Myocyte (in vitro differentiated cells): ENCODE measurements around the gene CASK. TPM values are rescaled to one million over a fixed set of nuclear protein-coding genes. Genes with fewer than 3 reads are reported as not detected.
A peak's percentile ranks its signal among the peaks of the same experiment; 100 is the strongest.

ENCODE experiments used
- DNase-seq: peaks from one replicate; pipeline ENCODE4 v3.0.0-alpha.2; 2012; ENCODE audit warnings: low read depth
- total RNA-seq: library from RNA; depleted of rRNA; stranded (reverse); fragments of >200 nt; gene quantifications from 2 replicates; pipeline ENCODE4 v1.2.3, GENCODE V29; 2014

Gene CASK
- total RNA-seq, 1 donor from 2014 or later = 18.4 TPM

- no peak for DNase-seq
These were observed 10.4 kb downstream of the CASK start for GRCh38 chrX:41912923-41913322.

- peak; percentile 3 for DNase-seq
These were observed 14.3 kb downstream of the CASK start for GRCh38 chrX:41909068-41909467.

GRCh38 chrX:41906515-41907187, 16.7 kb downstream of the CASK start:
- no peak for DNase-seq

GRCh38 chrX:41903544-41903943, 19.8 kb downstream of the CASK start:
- DNase-seq = no peak

- no peak for DNase-seq
These were observed 23.0 kb downstream of the CASK start for GRCh38 chrX:41900321-41900720.

GRCh38 chrX:41895826-41896225, 27.5 kb downstream of the CASK start:
- peak; percentile 30 for DNase-seq

GRCh38 chrX:41890026-41890423, 33.3 kb downstream of the CASK start:
- DNase-seq = no peak

GRCh38 chrX:41889317-41890025, 33.9 kb downstream of the CASK start:
- peak; percentile 16 for DNase-seq

GRCh38 chrX:41887691-41888090, 35.7 kb downstream of the CASK start:
- DNase-seq = no peak

- DNase-seq = no peak
These were observed 37.6 kb downstream of the CASK start for GRCh38 chrX:41885724-41886123.

GRCh38 chrX:41881166-41881565, 42.2 kb downstream of the CASK start:
- no peak for DNase-seq

- no peak for DNase-seq
These were observed 46.2 kb downstream of the CASK start for GRCh38 chrX:41877167-41877566.

GRCh38 chrX:41875142-41875541, 48.2 kb downstream of the CASK start:
- no peak for DNase-seq

- DNase-seq = no peak
These were observed 52.6 kb downstream of the CASK start for GRCh38 chrX:41870719-41871151.

GRCh38 chrX:41868392-41868977, 54.9 kb downstream of the CASK start:
- DNase-seq = no peak

- DNase-seq = no peak
These were observed 59.8 kb downstream of the CASK start for GRCh38 chrX:41863343-41864203.

- no peak for DNase-seq
These were observed 60.7 kb downstream of the CASK start for GRCh38 chrX:41862562-41863184.

GRCh38 chrX:41858161-41858775, 65.1 kb downstream of the CASK start:
- no peak for DNase-seq

GRCh38 chrX:41857670-41858069, 65.7 kb downstream of the CASK start:
- no peak for DNase-seq

- DNase-seq = no peak
These were observed 76.6 kb downstream of the CASK start for GRCh38 chrX:41846714-41847113.
